Upper lobe of left lung (tissue), 6 donors: ENCODE results near the gene XKR7. TPM values are rescaled to one million over a fixed set of nuclear protein-coding genes. Genes with fewer than 3 reads are reported as not detected.

Experiments
- ATAC-seq, 2 donors: fragments of 200-7000 bp; cut with Tn5 transposase; one replicate each; pipeline ENCODE4 v1.9.1; 2022; ENCODE audit warnings: mild to moderate bottlenecking in 2 of 2, moderate library complexity in 2 of 2; ENCODE audit not compliant: low FRiP score in 2 of 2
- DNase-seq, 2 donors: peaks; one replicate each; pipeline ENCODE4 v3.0.0-alpha.2; 2019 to 2020
- H3K27ac ChIP-seq, 4 donors: fragments of 200-600 bp; sonication (generic); one replicate each; pipeline ENCODE4 v1.5.1; 2016 to 2019
- H3K27me3 ChIP-seq, 4 donors: fragments of 200-600 bp; sonication (generic); one replicate each; pipeline ENCODE4 v1.5.1; 2017 to 2019
- H3K36me3 ChIP-seq, 4 donors: fragments of 200-600 bp; sonication (generic); one replicate each; pipeline ENCODE4 v1.5.1; 2016 to 2019
- H3K4me1 ChIP-seq, 4 donors: fragments of 200-600 bp; sonication (generic); one replicate each; pipeline ENCODE4 v1.5.1; 2018 to 2019
- H3K4me3 ChIP-seq, 4 donors: fragments of 200-600 bp; sonication (generic); one replicate each; pipeline ENCODE4 v1.5.1; 2017 to 2019; ENCODE audit warnings: mild to moderate bottlenecking in 2 of 4, moderate library complexity in 1 of 4
- H3K9me3 ChIP-seq, 4 donors: fragments of 200-600 bp; sonication (generic); one replicate each; pipeline ENCODE4 v1.5.1; 2018 to 2019
- EP300 ChIP-seq, 4 donors: sonication (generic); formaldehyde crosslinking; IDR thresholded peaks; one replicate each; pipeline ENCODE4 v1.5.1; 2017; ENCODE audit warnings: antibody characterized with exemption in 4 of 4, control low read depth in 2 of 4
- POLR2A ChIP-seq, 4 donors: fragments of 450-650 bp; IDR thresholded peaks; one replicate each; pipeline ENCODE4 v1.5.1; 2016 to 2017; ENCODE audit warnings: antibody characterized with exemption in 4 of 4, mild to moderate bottlenecking in 2 of 4
- POLR2AphosphoS5 ChIP-seq, 2 donors: sonication (generic); formaldehyde crosslinking; IDR thresholded peaks; one replicate each; pipeline ENCODE4 v1.5.1; 2017; ENCODE audit warnings: antibody characterized with exemption in 2 of 2
- WGBS, 2 donors: methylation state at CpG; one replicate each; pipeline ENCODE4 v1.1.5; 2017 to 2018; 5-methylcytosine and 5-hydroxymethylcytosine counted together
- total RNA-seq, 6 donors: library from RNA; depleted of rRNA in 4 of 6; stranded (reverse); fragments of >200 nt in 4 of 6; gene quantifications; one replicate each; pipeline versions ENCODE4 v1.1.0 to v1.2.1, GENCODE V29; 2016 to 2021
- TF ChIP-seq, protein P1 (sequence below), 6 experiments: fragments of 450-650 bp in 4 of 6; fragments of 200-600 bp in 2 of 6; sonication (generic) in 2 of 6; IDR thresholded peaks; one replicate each; pipeline ENCODE4 v1.5.1; 2016 to 2019; ENCODE audit warnings: antibody characterized with exemption in 6 of 6
- donor health status: DM: no; HTN: no; CAD: no; lungs with moderate emphysema.
- donor health status: DM: no; HTN: yes; CAD: no; lungs with severe emphysema.

Gene XKR7
- total RNA-seq, 6 donors from 2014 or later, result under 0.01 to 0.07 (median 0.06) TPM; not detected in 3

DNA sequence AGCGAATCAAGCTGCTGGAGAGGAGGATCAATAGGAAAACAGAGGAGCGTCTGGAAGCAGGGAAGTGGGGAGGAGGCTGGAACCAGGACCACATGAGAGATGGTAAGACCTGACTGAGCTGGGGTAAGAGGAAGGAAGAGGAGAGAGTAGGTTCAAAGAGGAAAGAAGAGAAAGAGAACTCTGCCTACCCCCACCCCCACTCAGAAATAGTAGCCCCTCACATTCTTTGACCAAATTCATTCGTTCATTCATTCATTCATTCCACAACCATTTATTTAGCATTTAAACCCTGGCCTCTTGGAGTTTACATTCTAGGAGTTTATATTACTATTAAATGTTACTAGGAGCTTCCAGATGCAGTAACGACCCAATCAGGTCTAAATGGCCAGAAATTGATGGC is 68.3 kb downstream of the XKR7 start:
- DNase-seq (no peak), ATAC-seq (no peak)
- 49 to 55% methylated on average over 4 of the region's 4 CpGs for WGBS, 2 donors
- no peak for TF ChIP-seq EP300 (IDR thresholded peaks at IDR 0.05)
- TF ChIP-seq POLR2A (IDR thresholded peaks at IDR 0.05), result no peak
- no peak for TF ChIP-seq POLR2AphosphoS5 (IDR thresholded peaks at IDR 0.05)
- TF ChIP-seq, protein P1, sequence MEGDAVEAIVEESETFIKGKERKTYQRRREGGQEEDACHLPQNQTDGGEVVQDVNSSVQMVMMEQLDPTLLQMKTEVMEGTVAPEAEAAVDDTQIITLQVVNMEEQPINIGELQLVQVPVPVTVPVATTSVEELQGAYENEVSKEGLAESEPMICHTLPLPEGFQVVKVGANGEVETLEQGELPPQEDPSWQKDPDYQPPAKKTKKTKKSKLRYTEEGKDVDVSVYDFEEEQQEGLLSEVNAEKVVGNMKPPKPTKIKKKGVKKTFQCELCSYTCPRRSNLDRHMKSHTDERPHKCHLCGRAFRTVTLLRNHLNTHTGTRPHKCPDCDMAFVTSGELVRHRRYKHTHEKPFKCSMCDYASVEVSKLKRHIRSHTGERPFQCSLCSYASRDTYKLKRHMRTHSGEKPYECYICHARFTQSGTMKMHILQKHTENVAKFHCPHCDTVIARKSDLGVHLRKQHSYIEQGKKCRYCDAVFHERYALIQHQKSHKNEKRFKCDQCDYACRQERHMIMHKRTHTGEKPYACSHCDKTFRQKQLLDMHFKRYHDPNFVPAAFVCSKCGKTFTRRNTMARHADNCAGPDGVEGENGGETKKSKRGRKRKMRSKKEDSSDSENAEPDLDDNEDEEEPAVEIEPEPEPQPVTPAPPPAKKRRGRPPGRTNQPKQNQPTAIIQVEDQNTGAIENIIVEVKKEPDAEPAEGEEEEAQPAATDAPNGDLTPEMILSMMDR (IDR thresholded peaks at IDR 0.05), result no peak
- Histone ChIP-seq H3K9me3 (no peaks in the 10 kb centered on the region), H3K4me3 (no peak overlapping the region), H3K27ac (peak overlapping the region in 1 of 4 donors; percentile 80), H3K4me1 (peaks cover 7 to 19% (median 17%) of the 10 kb centered on the region in 4 donors), H3K27me3 (no peaks in the 10 kb centered on the region), H3K36me3 (no peaks in the 10 kb centered on the region)

DNA sequence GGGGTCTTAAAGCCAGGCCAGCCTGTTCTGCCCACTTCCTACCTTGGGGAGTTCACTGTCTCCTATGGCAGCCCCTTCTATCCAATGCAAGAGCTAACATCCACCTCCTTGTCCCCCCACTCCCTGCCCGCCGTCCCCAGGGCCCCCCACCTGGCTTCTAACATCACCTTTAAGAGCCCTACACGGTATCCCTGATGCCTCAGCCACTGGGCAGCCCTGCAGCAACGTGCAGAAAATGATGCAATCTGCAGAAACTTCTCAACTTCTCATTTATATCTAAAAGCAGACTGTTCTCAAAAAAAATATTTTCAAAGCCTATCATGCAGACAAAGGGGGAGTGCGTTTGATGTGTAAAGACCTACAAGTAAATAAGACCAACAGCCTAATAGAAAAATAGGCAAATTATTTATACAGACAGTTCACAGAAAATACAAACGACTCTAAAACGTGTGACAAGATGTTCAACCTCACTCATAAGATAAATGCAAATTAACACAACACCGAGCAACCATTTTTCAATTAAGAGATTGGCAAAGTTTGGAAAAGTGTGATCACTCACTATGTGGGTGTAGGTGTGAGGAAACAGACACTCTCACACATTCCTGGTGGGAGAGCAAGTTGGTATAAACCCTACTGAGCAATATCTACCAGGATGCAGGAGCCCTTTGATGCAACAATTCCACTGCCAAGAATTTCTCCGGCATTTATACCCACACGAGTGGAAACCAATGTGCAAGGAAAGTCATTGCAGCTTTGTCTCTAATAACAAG is 69.0 kb downstream of the XKR7 start:
- TF ChIP-seq POLR2A (IDR thresholded peaks at IDR 0.05) (no peak), EP300 (IDR thresholded peaks at IDR 0.05) (no peak), POLR2AphosphoS5 (IDR thresholded peaks at IDR 0.05) (no peak)
- TF ChIP-seq, protein P1 (IDR thresholded peaks at IDR 0.05), result no peak
- Histone ChIP-seq H3K4me3 (no peak overlapping the region), H3K27me3 (no peaks in the 10 kb centered on the region), H3K4me1 (peaks cover under 1 to 14% (median 10%) of the 10 kb centered on the region in 4 donors), H3K27ac (peak overlapping the region in 1 of 4 donors; percentile 80), H3K36me3 (no peaks in the 10 kb centered on the region), H3K9me3 (no peaks in the 10 kb centered on the region)
- DNase-seq, result no peak
- WGBS, 2 donors, result 59 to 64% methylated on average over 10 of the region's 10 CpGs
- no peak for ATAC-seq

- Histone ChIP-seq H3K9me3 (no peaks in the 10 kb centered on the region), H3K27ac (no peak overlapping the region), H3K4me3 (no peak overlapping the region), H3K4me1 (peaks cover 0 to 12% (median 9%) of the 10 kb centered on the region in 4 donors), H3K36me3 (no peaks in the 10 kb centered on the region), H3K27me3 (no peaks in the 10 kb centered on the region)
- 78 to 83% methylated on average over 4 of the region's 4 CpGs for WGBS, 2 donors
- no peak for DNase-seq
- TF ChIP-seq EP300 (IDR thresholded peaks at IDR 0.05), result no peak
- ATAC-seq, result no peak
These were observed 70.0 kb downstream of the XKR7 start for GRCh38 chr20:32037929-32038328.

DNA sequence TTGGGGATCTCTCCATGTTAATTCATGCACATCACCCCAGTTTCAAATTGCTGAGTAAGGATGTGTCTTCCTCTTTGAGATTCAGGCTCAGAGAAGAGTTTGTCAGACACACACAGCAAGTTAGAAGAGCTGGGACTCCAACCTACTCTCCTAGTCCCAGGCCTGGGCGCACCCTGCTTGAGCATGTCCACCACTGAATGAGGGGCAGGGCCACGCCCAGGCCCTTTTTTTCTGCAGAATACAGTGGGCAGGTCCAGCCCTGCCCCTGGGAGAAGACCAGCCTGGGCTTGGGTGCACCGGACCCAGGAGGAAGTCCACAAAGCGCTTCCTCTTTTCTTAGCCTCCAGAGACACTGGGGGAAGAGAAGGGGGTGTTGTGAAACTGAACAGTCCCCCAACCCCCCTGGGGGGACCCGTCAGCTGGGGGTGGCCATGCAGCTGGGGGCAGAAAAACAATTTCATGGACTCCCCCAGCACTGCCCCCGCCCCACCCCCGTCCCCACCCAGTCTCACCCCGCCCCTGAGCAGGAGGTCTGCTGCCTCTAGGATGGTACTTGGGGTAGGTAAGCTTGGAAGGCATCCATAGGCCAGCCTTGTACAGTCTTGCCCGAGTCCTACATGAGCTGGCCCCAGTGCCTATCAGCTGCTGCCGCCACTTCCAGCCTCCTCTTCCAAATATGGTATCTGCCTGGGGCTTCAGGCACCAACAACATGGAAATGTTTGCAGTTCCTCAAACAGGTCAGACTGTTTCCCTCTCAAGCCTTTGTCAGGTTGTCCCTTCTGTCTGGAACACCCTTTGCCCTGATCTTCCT is 72.4 kb downstream of the XKR7 start:
- ATAC-seq, result peak; percentile 84 to 91
- 50 to 59% methylated on average over 4 to 10 of the region's 10 CpGs for WGBS, 2 donors
- TF ChIP-seq POLR2AphosphoS5 (IDR thresholded peaks at IDR 0.05) (no peak), EP300 (IDR thresholded peaks at IDR 0.05) (no peak)
- TF ChIP-seq, protein P1 (IDR thresholded peaks at IDR 0.05), result no peak
- H3K27ac ChIP-seq, result peak overlapping the region; percentile 75 to 86 (median 80)
- DNase-seq, result peak; percentile 52 to 77
- no peaks in the 10 kb centered on the region for H3K27me3 ChIP-seq
- H3K4me3 ChIP-seq, result no peak overlapping the region
- H3K36me3 ChIP-seq, result no peaks in the 10 kb centered on the region
- H3K4me1 ChIP-seq, result no peaks in the 10 kb centered on the region
- no peaks in the 10 kb centered on the region for H3K9me3 ChIP-seq

DNA sequence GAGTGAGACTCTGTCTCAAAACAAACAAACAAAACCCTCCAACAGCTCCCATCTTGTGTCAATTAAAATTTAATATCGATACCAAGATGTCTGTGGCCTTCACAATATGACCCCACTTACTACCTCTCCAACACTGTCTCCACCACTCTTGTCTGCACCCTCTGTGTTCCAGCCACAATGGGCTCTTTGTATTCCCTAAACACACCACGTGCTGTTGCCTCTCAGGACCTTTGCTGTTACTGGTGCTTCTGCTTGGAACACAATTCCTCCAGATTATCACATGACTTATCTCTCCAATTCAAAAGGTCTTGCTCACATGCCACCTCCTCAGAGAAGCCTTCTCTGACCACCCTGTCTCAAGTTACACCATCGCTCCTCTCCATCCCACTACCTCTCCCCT is 78.0 kb downstream of the XKR7 start:
- Histone ChIP-seq H3K4me3 (no peak overlapping the region), H3K27me3 (peaks cover 0 to under 1% (median 0%) of the 10 kb centered on the region in 4 donors), H3K36me3 (no peaks in the 10 kb centered on the region), H3K9me3 (no peaks in the 10 kb centered on the region), H3K4me1 (peaks cover 0 to under 1% (median under 1%) of the 10 kb centered on the region in 4 donors), H3K27ac (no peak overlapping the region)
- ATAC-seq (no peak), DNase-seq (no peak)
- TF ChIP-seq, protein P1 (IDR thresholded peaks at IDR 0.05), result no peak
- TF ChIP-seq POLR2AphosphoS5 (IDR thresholded peaks at IDR 0.05) (no peak), EP300 (IDR thresholded peaks at IDR 0.05) (no peak), POLR2A (IDR thresholded peaks at IDR 0.05) (no peak)
- WGBS, 2 donors, result 66 to 69% methylated on average over 3 of the region's 3 CpGs
